ENCODE measurements around the gene ZNHIT2.

The ZNHIT2 gene

DNA sequence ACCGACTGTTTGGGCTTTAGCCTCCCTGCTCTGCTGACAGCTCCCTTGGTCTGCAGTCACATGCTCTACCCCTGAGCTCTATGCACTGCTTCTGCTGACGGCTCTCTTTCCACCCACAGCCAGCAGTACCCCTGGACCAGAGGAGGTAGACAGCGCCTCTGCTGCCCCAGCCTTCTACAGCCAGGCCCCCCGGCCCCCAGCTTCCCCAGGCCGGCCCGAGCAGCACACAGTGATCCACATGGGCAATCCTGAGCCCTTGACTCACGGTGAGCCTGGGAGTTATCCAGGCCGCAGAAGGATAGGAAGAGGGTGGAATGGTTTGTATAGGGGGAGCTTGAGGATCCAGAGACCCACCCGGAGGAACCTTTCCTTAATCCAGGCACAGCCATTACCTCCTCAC is 30.7 kb downstream of the ZNHIT2 start:
- no peak for TF ChIP-seq GATA2 (IDR thresholded peaks at IDR 0.05; ENCODE audit: low read depth, low read length)
- TF ChIP-seq GATA3 (IDR thresholded peaks at IDR 0.05; ENCODE audit: low read depth, low read length): no peak

DNA sequence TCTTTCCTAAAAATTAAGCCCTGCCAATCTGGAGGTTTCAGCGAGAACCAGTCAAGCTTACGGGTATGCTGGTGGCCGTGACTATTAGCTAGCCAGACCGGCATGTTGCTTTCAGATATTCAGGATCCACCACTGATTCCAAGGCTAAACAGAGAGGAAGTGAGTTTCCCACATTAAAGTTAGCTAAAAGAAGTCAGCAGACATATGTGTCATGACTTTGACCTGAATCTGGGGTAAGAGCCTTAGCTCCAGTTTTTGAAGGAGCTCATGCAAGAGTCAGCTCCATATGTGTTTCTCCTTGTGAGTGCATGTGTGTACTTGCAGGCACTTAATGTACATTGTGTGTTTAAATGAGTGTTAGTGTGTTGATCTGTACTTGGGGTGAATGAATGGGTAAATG is 32.1 kb downstream of the ZNHIT2 start:
- TF ChIP-seq GATA2 (IDR thresholded peaks at IDR 0.05; ENCODE audit: low read depth, low read length): no peak
- TF ChIP-seq GATA3 (IDR thresholded peaks at IDR 0.05; ENCODE audit: low read depth, low read length): no peak

DNA sequence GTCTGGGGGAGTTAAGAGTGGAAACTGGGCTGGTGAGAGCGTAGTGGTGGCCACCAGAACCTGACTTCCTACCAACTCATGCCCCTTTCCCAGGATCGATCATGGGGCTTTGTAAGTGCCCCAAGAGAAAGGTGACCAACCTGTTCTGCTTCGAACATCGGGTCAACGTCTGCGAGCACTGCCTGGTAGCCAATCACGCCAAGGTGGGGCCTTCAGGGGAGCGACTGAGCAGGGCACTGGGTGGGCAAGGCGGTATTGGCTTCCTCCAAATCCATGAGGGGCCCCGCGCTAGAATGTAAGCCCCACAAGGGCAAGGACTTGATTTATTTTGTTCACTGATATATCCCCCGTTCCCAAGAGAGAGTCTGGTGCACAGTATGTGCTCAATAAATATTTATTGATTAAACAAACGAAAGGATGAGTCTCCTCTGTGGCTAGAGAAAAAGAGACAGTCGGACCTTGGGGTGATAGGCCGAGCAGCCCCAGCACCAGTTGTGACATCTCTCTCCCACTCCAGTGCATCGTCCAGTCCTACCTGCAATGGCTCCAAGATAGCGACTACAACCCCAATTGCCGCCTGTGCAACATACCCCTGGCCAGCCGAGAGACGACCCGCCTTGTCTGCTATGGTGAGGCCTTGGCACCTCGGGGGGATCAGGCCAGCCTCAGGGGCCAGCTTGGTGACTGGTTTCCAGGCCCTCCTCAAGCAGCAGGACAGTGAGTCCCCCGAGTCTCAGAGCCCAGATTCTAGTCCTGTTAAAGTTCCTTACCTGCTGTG is 32.7 kb downstream of the ZNHIT2 start:
- TF ChIP-seq GATA2 (IDR thresholded peaks at IDR 0.05; ENCODE audit: low read depth, low read length): no peak
- TF ChIP-seq GATA3 (IDR thresholded peaks at IDR 0.05; ENCODE audit: low read depth, low read length): no peak

DNA sequence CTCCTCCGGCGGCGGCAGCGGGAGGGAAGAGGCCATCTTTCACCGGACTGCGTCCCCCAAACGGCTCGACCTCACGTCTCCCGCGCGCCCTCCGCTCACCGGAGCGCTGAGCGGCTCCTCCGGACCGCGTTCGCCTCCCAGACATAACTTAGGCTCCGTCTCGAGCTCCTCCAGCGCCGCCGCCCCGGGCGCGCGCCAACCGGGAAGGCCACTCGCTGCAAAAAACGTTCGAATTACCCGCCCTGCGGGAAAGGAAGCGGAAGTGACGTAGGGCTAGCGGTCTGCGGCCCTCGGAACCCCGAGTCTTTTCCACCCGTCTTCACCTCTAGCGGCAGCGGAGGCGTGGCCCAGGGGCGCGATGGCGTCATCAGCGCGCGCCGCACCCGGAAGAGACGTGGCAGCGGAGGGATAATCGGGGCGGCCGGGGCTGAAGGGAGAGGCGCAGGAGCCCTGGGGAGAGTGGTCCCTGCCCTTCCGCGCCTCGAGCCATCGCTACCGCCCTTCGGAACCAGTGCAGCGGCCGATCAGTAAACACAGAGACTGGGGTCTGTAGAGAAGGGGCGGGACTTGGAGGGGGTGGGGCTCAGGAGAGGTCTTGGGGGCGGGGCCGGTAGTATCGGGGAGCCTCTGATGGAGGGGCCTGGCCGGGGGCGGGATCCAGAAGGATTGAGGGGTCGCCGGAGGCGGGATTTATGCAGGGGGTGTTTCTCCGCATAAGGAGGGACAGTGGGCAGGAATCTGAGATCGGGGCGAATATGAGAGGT is 33.5 kb downstream of the ZNHIT2 start, which contains the start of the genes CDCA5 and ZFPL1:
TSS of gene CDCA5 (minus strand) at position 207 of the 764 bp plus-strand sequence. CDS start at position 145, 62 bp downstream.
TSS of gene ZFPL1 (plus strand) at position 389 of the 764 bp plus-strand sequence. CDS start 477 bp downstream, outside the sequence.
- no peak for TF ChIP-seq GATA3 (IDR thresholded peaks at IDR 0.05; ENCODE audit: low read depth, low read length)
- TF ChIP-seq GATA2 (IDR thresholded peaks at IDR 0.05; ENCODE audit: low read depth, low read length): no peak

DNA sequence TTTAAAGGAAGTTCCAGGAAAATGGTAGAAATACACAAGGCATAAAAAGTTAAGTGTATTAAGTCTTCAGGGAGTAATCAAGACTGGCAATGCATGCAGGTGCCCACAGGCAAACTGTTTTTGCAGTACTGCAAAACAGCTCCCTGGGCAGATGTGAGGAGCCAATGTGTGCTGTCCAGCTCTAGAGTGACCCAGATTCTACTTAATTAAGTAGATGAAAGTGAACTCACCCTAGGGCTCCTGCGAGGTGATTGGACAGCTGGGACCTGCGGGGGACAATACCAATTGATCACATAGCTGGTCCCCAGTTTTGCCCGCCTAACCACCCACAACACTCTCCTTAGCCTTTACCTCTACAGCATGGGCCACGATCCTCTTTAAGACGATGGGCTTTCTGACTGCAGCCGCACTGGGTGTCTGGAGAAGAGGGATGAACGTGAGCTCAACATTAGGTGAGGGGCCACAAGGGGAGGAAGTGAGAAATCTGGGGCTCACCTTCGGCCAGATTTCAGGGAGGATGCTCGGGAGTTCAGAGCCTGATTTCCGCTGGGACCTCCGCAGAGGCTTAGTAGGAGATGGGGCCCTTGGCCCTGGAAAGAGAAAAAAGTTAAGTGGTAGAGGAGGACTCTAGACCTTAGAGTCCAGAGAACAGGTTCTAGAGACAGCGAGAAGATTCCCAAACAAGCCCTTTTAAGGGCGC is 34.2 kb downstream of the ZNHIT2 start:
- TF ChIP-seq GATA3 (IDR thresholded peaks at IDR 0.05; ENCODE audit: low read depth, low read length) (no peak), GATA2 (IDR thresholded peaks at IDR 0.05; ENCODE audit: low read depth, low read length) (no peak)

DNA sequence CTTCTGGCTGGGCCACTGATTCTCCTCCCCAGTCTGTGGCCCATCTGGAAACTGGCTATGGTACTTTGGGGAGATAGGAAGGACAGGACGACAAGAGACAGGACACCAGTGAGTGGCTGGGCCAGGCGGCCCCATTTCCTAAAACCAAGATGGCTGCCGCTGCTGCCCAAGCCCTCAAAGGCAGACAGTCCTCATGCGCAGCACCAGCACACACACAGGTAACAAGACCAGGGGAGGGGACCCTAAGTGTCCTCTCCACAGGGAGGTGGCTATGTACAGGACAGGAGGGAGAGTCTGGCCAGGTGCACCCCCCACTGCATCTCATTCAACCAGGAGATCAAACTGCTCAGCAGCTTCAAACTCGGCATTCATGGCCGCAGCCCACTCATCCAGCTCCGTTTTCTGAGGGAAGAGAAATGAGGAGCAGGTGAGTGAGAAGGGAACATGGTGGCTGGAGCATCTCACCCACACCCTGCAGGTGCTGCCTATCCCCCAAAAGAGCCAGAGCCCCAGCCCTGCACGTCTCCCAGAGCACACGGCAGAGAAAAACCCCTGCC is 38.6 kb downstream of the ZNHIT2 start:
- TF ChIP-seq GATA2 (IDR thresholded peaks at IDR 0.05; ENCODE audit: low read depth, low read length) (no peak), GATA3 (IDR thresholded peaks at IDR 0.05; ENCODE audit: low read depth, low read length) (no peak)

DNA sequence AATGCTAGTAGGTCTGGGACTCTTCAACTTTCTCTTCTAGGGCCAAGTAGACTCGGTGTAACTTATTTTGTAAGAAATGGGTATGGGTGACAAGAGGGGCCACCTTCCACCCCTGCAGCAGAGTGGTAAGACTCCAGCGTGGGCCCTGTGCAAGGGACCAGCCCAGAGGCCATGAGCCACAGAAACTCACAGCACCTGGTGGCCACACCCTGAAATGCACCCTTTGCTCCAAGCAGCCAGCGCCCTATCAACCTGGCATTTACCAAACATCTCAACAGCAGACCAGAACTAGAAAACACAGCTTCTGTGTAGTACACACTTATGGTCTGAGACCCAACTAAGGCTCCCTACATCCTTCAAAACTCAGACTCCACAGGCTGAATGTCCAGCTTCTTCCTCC is 39.4 kb downstream of the ZNHIT2 start:
- TF ChIP-seq GATA3 (IDR thresholded peaks at IDR 0.05; ENCODE audit: low read depth, low read length): no peak
- no peak for TF ChIP-seq GATA2 (IDR thresholded peaks at IDR 0.05; ENCODE audit: low read depth, low read length)

DNA sequence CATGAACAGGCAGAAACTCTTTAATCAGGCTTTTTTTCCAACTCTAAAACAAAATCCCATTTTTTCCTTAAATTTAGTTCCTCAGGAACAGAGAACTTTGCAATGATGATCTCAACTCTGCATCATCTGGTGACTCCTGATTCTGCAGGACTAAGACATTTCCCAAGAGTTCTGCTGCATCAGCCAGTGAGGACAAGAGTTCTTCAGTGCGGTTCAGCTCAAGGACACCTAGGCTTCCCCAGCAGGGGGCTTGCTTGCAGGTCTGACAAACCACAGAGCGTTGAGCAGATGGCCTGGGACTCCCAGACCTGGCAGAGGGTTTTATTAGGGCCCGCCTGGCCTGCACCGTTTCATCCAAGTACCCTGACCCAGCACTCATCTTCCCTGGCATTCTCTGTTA is 40.0 kb downstream of the ZNHIT2 start:
- TF ChIP-seq GATA2 (IDR thresholded peaks at IDR 0.05; ENCODE audit: low read depth, low read length) (no peak), GATA3 (IDR thresholded peaks at IDR 0.05; ENCODE audit: low read depth, low read length) (no peak)

DNA sequence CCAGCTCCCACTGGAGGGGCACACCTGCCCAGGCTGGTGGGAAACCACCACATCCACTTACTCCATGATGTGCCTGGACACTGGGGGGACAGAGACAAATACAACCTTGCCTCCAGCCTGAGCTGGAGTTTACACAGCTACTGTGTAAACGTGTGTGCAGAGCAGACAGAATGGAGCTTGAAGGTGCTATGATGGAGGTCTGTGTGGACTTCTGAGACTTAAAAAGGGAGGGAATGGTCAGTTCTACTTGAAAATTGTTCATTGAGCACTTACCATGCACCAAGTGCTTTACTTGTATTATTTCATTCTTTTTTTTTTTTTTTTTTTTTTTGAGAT is 44.9 kb downstream of the ZNHIT2 start:
- TF ChIP-seq GATA3 (IDR thresholded peaks at IDR 0.05; ENCODE audit: low read depth, low read length) (no peak), GATA2 (IDR thresholded peaks at IDR 0.05; ENCODE audit: low read depth, low read length) (no peak)

DNA sequence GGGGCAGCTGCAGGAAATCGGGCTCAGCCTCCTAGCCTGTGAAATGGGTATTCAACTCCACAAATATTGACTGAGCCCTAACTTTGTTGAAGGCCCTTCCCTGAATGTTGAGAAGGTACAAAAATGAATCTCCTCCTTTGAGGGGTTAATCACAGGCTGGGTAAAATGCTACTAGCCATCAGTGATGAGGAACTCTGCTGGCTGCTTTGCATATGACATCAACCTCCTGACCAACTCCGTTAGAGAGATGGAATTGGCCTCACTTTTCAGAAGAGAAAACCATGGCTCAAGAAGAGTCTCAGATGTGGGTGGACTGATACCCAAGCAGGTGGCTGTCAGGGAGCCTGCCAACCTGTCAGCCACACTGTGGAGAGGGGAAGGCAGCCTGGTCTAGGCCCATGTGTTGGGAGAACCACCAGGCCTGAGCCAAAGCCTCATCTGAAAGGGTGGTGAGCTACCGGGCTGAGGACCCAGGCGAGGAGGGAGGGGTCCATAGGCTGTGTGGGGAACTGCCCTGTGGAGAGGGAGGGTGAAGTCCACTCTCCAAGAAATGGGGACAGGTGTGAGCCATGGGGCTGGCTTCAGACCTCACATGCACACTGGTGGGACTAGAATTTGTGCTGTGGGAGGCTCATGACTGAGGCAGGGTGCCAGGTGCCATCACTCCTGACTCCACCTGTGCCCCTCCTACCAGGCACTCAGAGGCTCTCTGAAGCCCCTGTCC is 45.4 kb downstream of the ZNHIT2 start:
- TF ChIP-seq GATA2 (IDR thresholded peaks at IDR 0.05; ENCODE audit: low read depth, low read length): no peak

DNA sequence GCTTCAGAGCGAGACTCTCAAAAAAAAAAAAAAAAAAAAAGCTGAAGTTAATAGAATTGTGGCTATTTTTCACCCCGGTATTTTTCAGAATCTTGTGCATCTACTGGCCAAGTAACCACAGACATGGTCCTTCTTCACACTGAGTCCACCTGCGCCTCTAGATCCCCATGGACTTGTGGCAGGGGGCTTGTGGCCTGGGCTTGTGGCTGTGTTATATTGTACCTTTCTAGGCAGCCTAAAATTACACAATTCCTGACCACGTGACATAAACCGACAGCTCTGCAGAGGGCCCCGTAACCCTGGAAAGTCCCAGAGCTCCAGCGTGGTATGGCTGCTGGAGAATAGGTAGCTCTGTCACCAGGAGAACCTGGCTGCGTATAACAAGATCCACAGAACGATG is 48.3 kb downstream of the ZNHIT2 start:
- no peak for TF ChIP-seq GATA3 (IDR thresholded peaks at IDR 0.05; ENCODE audit: low read depth, low read length)

DNA sequence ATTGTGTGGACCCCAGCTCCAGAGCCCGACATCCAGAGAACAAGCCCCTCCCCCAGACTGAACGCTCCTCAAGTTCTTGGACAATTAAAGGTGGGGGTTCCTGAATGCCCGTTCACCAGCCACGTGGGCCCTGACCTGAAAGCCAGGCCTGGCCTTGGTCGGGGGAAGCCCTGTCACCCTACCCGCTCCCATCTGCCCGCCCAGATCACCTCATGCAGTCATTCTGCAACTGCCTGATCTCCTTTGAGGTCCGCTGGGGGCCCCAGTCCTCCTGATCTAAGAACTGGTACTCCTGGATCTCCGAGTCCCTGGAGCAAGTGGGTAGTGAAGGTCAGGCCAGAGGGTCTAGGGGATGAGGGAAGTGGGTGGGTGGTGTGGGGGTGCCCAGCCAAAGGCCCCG is 50.1 kb downstream of the ZNHIT2 start:
- TF ChIP-seq GATA3 (IDR thresholded peaks at IDR 0.05; ENCODE audit: low read depth, low read length) (no peak), GATA2 (IDR thresholded peaks at IDR 0.05; ENCODE audit: low read depth, low read length) (no peak)

DNA sequence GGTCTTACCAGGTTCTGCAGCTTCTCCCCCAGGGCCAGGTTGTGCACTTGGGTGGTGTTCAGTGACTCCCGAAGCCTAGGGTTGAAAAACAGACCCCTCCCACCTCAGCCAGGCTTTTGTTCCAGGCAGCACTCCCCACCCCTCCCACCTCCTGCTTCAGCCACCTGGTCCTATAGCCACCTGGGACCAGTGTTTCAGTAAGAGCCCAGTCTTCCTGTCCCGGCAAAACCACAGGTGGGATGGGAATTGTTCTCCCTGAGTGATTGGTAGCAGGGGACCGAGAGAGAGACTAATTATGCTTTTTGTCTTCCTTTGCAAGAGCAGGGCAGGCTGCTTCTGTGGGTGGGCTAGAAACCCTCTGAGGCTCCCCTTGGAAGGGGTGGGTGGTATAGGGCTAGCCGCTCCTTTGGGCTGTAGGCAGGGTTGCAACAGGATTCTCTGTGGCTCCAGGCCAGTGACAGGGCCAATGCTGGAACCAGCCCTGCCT is 50.7 kb downstream of the ZNHIT2 start:
- TF ChIP-seq GATA2 (IDR thresholded peaks at IDR 0.05; ENCODE audit: low read depth, low read length): no peak
- TF ChIP-seq GATA3 (IDR thresholded peaks at IDR 0.05; ENCODE audit: low read depth, low read length): no peak

All from SH-SY5Y (cell line).